C1 segment of cervical spinal cord (tissue), 14 donors: Measurements from ENCODE around the gene GAPDHS.
A peak's percentile ranks its signal among the peaks of the same experiment; 100 is the strongest.

Experiments
- DNase-seq, 14 donors: peaks; one replicate each; lab custom pipeline; 2025; lab: John Stamatoyannopoulos, UW

The GAPDHS gene

DNA sequence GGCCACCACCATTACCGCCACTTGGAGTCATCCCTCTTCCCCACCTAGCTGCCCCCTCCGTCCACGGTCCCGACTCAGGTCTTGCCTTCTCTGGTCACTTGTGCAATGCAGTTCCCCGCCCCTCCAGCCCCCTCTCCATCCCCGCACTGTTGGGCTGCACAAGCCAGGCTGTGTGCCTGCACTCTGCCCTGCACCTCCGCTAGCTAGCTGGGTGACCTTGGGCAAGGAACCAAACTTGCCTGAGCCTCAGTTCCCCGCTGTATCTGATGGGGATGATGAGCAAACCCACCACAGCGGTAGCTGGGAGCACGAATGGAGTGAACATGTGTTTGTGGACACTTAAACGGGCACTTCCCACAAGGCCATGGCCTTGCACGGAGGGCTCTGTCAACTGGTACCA, 6.6 kb downstream of the GAPDHS start:
- DNase-seq = no peak

DNA sequence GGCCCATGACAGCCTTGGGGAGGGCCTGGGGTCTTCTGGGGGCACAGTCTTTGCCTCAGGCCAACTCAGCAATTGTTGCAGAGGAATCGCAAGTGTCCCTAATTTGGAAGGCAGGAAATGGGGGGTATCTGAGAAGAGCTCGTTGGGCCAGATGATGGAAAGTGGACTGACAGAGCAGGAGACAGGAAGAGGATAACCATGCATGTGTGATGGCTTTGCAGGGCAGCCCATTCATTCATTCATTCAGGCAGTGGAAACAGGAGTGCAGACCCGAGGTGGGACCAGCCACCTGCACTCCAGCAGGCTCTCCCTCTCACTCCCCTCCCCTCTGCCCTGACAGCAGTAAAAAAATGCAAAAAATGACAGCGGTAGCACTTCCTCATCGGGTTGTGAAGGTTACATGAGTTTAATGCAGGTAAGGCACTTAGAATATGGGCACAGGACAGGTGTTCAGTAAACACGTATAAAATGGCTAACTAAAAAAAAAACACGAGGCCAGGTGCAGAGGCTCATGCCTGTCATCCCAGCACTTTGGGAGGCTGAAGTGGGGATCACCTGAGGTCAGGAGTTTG, 7.2 kb downstream of the GAPDHS start:
- no peak for DNase-seq

DNA sequence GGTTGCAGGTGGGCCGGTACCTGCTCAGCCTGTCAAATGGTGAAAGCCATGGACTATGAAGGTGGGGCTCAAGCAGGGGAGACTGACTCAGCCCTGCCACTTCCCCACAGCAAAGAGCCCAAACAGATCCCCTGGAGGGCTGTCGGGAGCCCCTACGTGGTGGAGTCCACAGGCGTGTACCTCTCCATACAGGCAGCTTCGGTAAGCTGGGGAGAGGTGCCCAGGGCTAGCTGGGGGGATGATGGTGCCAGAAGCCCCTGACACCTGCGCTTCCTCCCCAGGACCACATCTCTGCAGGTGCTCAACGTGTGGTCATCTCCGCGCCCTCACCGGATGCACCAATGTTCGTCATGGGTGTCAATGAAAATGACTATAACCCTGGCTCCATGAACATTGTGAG, 9.0 kb downstream of the GAPDHS start:
- DNase-seq = no peak

DNA sequence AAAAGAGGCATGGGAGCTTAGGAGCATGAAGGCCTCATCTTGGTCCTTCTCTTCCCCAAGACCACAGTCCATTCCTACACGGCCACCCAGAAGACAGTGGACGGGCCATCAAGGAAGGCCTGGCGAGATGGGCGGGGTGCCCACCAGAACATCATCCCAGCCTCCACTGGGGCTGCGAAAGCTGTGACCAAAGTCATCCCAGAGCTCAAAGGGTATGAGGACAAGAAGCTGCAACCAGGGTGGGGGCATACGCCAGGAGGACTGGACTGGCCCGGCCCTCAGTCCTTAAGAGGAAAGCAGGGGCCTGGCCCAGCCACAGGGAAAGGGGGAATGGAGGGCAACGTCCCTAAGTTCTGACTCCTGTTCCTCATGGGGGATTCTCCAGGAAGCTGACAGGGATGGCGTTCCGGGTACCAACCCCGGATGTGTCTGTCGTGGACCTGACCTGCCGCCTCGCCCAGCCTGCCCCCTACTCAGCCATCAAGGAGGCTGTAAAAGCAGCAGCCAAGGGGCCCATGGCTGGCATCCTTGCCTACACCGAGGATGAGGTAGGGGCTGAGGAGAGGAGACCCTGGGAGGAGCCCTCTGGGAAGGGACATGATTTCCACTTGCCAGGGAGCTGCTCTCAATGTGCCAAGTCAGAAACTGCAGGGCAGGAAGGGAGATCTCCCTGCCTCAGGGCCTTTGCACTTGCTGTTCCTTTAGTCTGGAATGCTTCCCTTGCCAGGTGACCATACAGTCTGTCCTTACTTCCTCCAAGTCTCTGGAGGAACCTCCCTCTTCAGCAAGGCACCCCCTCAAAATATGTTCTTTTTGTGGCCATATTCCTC, 10.2 kb downstream of the GAPDHS start:
- DNase-seq = no peak

DNA sequence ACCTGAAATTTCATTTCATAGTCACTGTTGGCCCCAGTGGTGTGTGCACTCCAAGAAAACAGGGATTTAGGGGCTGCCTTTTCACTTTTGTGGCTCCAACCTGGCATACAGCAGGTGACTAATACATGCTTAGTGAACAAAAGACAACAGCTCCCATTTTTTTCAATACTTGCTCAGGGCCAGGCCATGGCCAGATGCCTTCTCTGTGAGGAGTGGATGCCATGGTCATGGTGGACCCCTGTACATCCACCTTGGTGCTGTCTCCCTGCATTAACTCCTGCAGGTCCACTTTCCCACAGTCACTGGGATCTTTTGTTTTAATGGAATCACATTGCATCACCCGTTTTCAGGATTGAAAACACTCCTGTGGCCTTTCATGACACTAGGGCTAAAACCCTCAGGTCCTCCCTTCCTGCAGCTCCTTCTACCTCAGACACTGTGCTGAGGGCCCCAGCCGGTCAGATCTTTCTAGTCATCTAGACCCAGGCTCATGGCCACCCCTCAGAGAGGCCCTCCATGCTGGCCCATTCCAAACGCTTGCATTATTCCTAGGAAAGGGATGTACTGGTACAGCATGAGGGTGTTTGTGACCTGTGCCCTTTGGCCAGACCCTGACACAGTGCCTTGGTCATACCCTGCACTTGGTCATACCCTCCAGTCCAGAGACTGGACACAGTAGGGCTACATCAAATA, 11.0 kb downstream of the GAPDHS start:
- no peak for DNase-seq

DNA sequence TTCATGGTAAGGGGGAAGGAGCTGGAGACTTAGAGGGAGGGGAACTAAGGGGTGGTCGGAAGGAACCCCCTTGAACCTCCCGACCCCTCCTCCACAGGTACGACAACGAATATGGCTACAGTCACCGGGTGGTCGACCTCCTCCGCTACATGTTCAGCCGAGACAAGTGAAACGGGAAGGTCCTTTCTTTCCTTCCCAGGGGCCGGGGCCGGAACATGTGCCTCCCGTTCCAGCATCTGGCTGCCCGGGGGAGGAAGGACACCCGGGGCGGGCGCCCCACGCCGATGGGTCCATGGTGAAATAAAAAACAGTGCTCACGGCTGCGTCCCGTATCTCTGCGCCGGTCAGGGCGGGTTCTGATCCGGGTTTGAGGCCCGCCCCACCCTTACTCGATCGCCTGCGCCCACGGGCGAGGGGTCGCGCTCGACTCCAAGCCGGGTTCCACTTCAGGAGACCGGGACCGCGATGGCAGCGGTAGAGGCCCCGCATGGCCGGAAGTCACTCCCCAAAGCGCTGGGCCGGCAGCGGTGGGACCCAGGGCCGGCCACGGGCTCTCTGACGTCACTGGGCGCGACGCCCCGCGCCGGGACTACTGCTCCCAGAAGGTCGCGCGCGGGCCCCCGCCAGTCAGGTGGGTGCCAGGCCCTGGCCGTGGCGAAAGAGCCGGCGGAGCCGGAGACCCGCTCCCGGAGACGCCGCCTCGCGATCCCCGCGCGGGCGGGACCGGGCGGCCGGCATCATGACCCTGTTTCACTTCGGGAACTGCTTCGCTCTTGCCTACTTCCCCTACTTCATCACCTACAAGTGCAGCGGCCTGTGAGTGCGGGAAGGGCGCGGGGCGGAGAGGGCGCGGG, 12.0 kb downstream of the GAPDHS start, which contains the start of gene TMEM147:
TMEM147 (plus strand) TSS at position 626 of the 854 bp plus-strand sequence; CDS start at position 740, 114 bp downstream.
- DNase-seq = peak; percentile 51 to 92 (median 82)

DNA sequence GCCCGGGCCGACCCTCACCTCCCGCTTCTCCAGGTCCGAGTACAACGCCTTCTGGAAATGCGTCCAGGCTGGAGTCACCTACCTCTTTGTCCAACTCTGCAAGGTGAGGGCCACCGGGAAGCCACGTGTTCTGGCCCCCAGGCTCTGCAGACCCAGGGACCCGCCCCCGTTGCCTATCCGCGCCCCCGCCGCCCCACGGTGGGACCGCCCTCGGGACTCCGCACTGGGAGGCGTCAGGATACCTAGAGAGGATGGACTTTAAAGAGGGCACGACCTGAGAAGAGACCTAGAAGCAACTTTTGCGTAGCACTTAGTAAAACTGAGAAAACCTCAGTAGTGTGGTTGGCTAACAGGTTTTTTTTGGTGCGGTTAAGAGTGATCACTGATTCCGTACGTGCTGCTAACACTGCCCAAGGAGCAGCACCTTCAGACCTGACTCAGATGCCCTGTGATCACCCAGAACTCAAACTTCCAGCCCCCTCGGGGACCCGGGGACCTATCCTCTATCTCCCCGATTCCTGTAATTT, 12.7 kb downstream of the GAPDHS start:
- no peak for DNase-seq

DNA sequence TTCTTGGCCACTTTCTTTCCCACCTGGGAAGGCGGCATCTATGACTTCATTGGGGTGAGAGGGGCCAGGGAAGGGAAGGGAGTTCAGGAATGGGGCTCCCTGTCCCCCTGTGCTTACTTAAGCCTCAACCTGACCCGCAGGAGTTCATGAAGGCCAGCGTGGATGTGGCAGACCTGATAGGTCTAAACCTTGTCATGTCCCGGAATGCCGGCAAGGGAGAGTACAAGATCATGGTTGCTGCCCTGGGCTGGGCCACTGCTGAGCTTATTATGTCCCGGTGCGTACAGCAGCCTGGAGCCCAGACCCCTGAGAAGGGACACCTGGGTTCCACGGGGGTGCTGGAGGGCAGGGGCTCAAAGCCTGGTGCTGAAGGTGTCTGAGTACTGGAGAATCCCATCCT, 13.3 kb downstream of the GAPDHS start:
- DNase-seq = no peak

DNA sequence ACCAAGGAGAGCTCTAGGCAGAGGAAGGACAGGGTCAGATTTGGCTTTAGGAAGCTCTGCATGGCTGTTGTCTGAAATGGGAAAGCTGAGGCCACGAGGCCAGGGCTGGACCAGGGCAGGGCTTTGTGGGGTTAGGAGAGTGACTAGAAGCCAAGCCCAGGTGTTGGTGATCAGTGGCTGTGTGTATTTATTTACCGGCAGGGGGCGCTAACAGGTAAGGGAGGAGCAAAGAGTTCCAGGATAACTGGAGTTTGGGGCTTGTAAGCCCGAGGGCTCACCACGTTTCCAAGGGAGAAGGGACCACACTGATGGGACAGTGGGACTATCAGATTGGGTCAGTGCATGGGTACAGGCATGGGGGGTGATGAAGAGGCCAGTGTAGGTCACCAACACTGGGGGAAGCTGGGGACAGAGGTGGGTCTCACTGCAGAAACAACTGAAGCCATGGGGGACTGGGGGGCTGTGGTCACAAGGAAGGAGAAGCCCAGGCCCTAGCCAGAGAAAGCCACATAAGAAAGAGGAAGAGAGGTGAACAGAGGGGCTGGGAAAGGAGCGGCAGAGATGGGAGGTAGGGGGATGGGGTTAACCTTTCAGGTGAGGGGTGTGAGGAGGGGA, 16.0 kb downstream of the GAPDHS start:
- DNase-seq = peak in 5 of 14 donors; percentile 6 to 25 (median 10)

DNA sequence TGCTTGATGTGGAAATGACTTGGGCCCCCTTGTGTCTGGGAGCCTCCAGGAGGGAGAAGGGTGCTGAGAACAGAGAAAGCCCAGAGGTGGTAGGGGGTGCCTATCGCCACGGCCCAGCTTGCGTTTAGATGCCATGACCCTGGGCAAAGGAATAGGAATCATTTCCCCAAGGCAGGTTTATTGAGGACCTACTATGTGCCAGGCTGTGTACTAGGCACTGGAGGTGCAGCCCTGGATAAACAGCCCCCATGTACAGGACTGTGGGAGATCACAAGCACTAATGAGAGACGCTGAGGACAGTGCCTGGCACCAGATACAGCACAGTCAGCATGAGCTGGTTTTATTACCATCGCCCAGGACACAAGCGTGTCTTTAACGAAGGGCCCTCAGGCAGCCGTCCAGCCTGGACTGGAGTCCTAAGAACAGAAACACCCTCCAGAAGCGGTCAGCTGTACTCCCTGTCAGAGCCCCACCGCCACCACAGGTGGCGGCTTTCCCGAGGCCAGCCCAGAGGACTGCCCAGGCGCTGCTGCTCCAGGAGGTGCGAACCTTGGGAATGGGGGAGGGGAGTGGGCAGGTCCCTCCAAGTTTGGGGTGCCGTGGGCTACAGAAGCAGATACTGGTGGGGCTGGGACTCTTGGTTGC, 16.7 kb downstream of the GAPDHS start:
- no peak for DNase-seq

DNA sequence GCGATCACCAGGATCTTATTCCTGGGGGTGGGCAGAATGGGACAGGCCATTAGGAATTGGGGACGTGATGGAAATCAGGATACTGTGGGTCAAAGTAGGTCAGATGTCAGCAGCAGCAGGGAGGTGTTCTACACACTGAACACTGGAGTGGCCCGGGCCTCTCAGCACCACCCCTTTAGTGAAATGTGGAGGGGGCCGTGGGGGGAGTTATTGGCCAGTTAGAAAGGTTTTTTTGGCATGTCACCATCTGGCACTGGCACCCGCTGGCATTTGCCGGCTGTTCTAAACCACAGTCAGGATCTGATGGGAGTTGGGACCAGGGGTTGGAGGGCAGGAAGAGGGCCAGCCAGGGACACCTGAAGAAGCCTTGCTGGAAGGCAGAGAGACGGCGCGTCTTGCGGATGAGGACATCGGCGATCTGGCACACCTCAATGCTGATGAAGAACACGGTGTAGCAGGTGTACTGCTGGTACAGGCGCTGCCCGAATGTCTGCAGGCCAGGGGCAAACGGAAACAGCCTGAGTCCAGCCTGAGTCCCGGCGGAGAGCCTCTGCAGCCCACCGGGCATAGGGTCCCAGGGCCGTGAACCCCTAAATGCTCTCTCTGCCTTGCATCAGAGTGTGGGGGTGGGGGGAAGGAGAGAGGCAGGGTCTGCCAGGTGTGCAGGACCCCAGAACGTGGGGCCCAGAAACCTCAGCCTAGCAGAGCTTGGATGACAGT, 18.0 kb downstream of the GAPDHS start:
- DNase-seq = no peak

DNA sequence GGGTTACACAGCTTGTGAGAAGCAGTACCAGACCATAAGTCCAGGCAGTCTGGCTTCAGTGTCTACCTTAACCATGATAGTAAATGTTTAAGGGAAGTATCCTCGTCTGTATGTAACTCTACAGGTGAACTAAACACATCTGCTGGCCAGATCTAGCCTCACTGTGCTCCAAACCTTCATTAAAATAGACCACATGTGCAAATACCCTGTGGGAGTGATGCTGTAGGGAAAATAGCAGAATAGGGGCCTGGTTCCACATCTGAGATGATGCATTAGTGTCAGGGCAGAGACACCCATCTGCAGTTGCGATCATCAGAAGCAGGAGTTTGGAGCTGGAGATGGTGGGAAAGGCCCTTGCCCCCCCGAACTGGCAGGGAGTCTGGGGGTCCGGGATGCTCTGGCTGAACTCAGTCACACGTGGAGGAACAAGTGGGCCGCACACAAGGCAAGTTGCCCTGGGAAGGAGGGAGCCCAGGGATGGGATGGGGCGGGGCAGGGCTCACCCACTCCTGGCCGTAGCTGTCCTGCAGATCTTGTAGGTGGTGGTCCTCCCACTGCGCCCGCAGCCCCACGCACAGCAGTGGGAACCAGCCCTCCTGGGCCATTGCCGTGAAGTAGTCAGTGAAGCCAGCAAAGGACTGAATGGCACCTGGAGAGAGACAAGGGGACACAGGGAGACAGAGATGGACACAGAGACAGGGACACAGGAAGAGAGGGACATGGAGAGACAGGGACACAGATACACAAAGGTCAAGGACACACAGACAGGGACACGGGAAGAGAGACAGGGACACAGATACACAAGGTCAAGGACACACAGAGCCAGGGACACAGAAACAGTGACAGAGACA, 19.5 kb downstream of the GAPDHS start:
- no peak for DNase-seq

DNA sequence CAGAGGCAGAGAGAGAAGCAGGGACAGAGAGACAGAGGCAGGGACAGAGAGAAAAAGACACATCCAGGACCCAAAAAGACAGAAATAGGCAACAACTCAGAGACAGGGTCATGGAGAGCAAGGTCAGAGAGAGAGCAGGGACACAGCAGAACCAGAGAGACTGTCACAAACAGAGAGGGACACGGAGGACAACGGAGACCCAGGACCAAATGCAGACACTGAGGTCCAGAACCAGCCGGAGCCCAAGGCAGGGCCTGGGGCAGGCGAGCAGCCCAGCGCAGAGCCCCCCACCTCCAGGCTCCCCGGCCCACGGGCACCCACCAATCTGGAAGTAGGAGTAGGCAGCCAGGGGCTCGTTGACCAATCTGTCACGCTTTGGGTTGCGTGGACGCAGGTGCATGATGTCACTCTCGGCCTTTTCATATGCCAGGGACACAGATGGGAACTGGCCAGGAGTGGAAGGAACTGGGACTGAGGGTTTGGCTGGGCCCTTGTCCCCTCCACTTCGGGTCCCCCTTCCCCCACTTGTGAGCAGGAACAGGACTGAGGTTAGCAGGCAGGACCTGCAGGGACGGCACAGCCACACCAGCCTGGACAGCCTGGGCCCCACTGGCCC, 20.2 kb downstream of the GAPDHS start:
- peak in 1 of 14 donors; percentile 52 for DNase-seq

DNA sequence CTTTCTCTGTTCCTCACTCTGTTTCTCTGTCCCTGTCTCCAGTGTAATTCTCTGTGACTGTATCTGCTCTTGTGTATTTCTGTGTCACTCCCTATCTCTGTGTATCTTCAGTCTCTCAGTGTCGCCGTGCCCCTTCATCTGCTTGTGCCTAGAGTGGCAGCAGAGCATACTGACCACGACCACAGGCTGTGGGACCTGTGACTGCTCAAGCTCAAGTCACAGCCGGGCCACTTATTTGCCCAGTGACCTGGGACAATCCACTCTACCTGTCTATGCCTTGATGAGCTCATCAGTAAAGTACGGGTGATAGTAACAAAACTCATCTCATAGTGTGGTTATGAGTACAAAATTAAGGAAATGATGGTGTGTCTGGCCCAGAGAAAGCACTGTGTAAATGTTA, 20.8 kb downstream of the GAPDHS start:
- DNase-seq = no peak

DNA sequence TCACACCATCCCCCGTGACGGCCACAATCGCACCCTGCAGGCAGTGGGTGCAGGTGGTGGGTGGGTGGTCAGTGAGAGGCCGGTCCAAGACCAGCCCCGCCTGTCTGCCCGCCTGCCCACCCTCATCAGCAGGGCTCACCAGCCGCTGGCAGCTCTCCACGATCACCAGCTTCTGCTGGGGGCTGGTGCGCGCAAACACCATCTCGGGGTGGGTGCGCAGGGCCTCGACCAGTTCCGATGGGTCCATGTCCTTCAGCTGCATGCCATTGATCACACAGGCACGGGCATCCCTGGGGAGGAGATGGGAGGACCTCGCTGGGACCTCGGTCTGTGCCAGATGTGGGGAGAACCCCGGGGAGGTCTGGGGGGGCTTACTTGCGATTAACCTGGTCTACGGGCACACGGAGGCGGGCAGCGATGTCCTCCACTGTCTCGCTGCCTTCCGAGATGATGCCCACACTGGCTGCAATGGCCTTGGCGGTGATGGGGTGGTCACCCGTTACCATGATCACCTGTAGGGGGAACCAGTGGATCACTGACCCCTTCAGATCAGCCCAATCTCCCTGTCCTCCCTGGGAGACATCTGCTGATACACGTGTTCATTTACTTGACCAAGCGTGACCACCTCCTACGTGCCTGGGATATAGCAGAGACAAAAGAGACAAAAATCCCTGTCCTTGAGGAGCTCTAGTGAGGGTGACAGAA, 22.2 kb downstream of the GAPDHS start:
- DNase-seq = no peak

DNA sequence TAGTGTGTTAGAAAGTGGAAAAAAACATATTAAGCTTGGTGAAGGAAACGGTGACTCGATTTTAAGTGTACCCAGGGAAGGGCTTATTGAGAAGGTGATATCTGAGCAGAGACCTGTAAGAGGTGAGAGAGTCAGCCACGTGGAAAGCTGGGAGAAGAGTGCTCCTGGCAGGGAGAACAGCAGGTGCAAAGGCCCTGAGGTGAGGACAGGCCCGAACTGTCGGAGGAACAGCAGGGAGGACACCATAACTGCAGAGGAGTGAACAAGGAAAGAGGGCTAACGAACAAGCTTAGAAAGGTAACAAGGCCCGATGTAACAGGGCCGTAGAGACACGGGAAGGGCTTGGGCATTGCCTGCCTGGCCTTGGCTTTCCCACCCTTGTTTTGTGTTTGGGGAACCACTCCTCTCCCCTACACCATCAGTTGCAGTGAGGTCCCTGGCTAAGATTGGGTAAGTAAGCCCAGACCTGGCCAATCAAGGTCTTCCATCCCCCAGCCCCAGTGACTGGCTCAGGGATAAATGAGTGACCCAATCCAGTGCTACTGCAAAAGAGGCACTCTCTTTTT, 22.9 kb downstream of the GAPDHS start:
- no peak for DNase-seq

DNA sequence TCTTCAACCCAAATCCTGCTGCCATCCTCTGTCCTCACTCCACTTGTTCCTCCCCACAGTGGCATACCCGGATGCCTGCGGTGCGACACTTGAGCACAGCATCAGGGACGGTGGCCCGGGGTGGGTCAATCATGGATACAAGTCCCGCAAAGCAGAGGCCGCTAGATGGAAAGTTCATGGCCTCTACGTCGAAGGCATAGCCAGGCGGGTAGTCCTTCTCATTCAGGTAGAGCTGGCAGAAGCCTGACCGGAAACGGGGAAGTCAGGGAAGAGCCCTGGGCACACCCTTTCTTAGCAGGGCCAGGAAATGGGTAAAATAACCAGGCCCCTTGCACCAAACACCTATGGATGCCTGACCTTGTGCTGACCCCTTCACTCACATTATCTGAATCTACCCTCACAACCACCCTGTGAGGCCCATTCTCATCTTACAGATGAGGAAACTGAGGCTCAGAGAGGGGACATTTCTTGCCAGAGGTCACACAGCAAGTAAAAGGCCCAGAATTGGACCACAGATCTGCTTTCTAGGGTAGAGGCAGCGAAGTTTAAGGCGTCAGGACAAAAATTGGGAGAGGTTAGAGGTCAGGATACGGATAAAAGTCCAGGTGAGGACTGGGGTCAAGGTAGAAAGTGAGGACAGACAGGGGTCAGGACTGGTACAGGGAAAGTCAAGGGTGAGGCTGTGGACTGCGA, 23.7 kb downstream of the GAPDHS start:
- DNase-seq = no peak
